KOPT-K1 (cell line): Measurements from ENCODE around the gene C1orf210.

Experiments used
- H3K27ac ChIP-seq: fragments of 200-600 bp; sonication (generic); 2 replicates; pipeline ENCODE4 v1.5.1; 2016; ENCODE audit warnings: antibody characterized with exemption, mild to moderate bottlenecking, low read depth, low read length; ENCODE audit not compliant: poor library complexity, severe bottlenecking
- H3K36me3 ChIP-seq: fragments of 200-600 bp; sonication (generic); 2 replicates; pipeline ENCODE4 v1.5.1; 2017; ENCODE audit warnings: antibody characterized with exemption, mild to moderate bottlenecking, low read length, moderate library complexity; ENCODE audit not compliant: insufficient read depth
- H3K9me3 ChIP-seq: fragments of 200-600 bp; sonication (generic); 2 replicates; pipeline ENCODE4 v1.5.1; 2017; ENCODE audit warnings: antibody characterized with exemption, low read length, mild to moderate bottlenecking; ENCODE audit not compliant: insufficient read depth, poor library complexity, severe bottlenecking

Gene C1orf210

DNA sequence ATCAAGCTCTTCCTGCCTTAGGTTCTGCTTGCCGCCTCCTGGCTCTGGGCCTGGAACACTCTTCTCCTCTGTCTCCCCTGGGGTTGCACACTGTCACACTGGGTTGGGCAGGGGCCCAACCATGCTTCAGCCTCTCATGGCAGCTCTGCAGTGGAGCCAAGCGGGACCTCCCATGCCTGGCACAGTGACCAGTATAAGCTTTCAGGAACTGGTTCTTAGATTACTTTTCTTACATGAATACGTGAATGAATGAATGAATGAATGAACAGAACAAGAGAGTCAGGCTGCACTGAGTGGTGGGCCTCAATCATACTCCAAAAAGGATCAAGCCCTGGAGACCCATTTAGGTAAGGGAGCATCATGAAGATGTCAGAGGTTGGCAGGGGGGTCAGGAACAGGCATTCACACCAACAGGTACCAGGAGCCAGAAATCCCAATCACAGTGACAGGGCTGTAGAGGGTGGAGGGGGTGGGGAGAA, 46.4 kb downstream of the C1orf210 start:
- Histone ChIP-seq H3K9me3 (peaks cover 3% of the 10 kb centered on the region), H3K36me3 (no peaks in the 10 kb centered on the region), H3K27ac (no peak overlapping the region)

DNA sequence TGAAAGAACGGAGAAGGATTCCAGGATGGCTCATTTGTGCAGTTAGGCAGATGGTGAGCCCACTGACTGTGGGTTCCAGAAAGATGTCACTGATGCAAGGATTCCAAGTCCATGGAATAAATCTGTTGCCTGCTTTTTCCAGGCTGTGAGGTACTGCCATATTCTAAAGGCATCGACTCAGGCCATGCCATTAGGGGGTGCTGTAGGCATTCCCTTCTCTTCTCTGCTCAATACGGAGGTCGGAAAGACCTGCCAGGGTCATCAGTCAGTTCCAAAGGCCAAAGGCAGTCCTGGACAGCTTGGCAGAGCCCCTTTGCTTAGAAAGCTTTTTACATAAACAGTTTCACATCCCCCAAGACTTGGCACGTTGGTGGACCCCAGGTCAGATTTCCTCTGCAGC, 47.3 kb downstream of the C1orf210 start:
- Histone ChIP-seq H3K9me3 (peaks cover 3% of the 10 kb centered on the region), H3K36me3 (no peaks in the 10 kb centered on the region), H3K27ac (no peak overlapping the region)

DNA sequence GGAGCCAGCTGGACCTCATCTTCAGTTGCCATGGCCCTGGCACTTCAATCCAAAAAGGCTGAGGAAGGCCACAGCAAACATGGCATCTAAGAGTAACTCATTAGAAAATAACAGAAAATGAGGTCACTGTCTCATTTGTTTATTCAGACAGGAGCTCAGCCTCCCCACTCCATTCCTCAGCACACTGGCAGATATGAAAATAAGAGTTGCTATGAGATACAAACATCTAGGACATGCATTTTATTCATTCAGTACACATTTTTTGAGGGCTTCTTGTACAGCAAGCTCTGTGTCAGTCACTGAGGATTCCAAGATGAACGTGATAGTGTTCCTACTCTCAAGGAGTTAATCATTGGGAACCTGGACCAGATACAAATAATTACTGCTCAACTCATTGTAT, 48.3 kb downstream of the C1orf210 start:
- H3K9me3 ChIP-seq, result peaks cover 2% of the 10 kb centered on the region
- H3K27ac ChIP-seq, result no peak overlapping the region
- H3K36me3 ChIP-seq, result no peaks in the 10 kb centered on the region

DNA sequence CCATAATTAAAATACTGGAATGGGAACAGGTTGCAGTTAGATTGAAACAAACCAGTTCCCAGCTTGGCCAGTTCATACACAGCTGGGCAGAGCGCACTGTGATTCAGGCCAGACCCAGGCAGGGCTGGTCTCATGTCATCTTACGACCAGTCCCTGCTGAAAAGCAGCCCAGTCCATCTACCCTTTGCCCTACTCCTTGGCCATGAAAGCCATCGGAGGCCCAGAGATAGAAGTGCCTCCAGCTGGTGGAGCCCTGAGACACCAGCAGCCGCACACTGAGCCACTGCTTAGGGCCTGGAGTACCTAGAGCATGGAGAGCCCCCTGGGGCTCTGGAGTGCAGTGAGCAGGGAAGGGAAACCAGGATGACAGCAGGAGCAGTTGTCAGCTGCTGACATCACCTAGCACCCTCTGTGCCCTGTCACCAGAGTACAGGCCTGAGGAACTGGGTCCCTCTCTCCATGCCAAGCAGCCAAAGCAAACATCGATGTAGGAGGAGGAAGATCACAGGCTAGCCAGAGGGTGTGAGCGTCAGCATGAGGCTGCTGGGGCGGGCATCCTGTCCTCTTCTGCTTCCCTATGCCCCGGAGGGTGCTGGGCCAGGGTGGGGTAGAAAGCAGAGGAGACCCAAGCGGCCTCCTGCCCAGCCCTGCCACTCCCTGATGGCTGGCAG, 49.8 kb downstream of the C1orf210 start:
- H3K9me3 ChIP-seq, result no peaks in the 10 kb centered on the region
- H3K27ac ChIP-seq, result no peak overlapping the region
- H3K36me3 ChIP-seq, result no peaks in the 10 kb centered on the region

DNA sequence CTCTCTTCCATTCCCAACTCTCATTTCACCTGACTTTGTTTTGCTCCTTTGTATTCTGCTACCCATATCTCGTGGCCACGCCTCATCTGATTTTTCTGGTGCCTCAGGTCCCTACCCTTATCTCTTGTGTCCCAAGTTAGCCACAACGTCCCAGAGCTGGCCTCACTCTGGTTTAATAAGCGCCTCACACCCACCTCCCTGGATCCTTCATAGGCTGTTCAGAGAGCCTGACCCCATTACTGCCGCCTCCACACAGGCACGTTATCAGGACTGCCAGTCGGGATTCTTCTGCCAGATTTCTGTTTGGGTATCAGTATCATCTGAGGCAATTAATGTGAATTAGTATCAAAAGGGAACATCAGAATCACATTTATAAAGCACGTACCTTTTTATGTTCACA, 50.3 kb downstream of the C1orf210 start:
- H3K36me3 ChIP-seq, result no peaks in the 10 kb centered on the region
- no peak overlapping the region for H3K27ac ChIP-seq
- H3K9me3 ChIP-seq, result no peaks in the 10 kb centered on the region

DNA sequence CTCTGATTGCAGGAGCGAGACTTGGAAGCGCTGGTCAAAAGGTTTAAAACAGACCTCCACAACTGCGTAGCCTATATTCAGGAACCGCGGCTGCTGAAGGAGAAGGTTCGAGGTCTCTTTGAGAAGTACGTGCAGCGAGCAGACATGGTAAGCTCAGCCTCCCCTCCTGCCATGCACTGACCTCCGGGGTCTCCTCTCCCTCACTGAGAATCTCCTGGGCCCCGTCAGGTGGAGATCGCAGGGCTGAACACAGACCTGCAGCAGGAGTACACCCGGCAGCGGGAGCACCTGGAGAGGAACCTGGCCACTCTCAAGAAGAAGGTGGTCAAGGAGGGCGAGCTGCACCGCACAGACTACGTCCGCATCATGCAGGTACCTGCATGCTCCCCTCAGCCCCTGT, 51.1 kb downstream of the C1orf210 start:
- no peak overlapping the region for H3K27ac ChIP-seq
- no peaks in the 10 kb centered on the region for H3K36me3 ChIP-seq
- no peaks in the 10 kb centered on the region for H3K9me3 ChIP-seq

DNA sequence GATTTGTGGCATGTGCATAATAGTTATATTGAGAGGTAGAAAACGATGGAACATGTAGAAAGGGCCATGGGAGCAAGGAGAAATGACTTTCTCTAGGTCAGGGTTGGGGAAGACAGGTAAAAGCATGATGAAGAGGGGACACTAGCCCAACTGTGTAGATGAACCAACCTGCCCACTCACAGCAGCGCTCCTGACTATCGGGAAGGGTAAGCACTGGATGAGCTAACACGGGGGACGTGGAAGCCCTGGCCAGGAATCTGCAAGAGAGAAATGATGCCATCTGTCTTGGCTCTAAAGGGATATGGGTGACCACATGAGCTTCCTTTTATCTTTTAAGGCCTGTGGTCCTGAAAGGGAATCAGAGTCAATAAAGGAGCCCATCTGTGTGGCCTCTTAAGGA, 51.8 kb downstream of the C1orf210 start:
- no peak overlapping the region for H3K27ac ChIP-seq

DNA sequence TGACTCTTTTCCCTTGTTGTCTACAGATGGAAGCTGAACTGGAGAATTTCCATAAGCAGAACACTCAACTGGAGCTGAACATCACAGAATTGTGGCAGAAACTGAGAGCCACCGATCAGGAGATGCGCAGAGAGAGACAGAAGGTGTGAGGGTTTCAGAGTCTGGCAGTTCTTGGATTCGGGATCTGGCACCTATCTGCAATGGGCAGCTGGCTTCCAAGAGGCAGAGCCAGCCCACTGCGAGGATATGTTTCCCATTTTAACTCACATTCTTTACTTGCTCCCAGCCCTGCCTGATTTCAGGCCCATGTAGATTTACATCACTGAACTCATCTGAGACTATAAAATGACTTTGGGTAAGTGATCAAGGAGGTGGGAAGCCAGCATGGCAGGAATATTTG, 52.9 kb downstream of the C1orf210 start:
- H3K9me3 ChIP-seq, result no peaks in the 10 kb centered on the region
- no peak overlapping the region for H3K27ac ChIP-seq
- H3K36me3 ChIP-seq, result no peaks in the 10 kb centered on the region

More for the DNA sequence above, 51.8 kb downstream of the C1orf210 start:
- H3K9me3 ChIP-seq, result no peaks in the 10 kb centered on the region
- no peaks in the 10 kb centered on the region for H3K36me3 ChIP-seq

DNA sequence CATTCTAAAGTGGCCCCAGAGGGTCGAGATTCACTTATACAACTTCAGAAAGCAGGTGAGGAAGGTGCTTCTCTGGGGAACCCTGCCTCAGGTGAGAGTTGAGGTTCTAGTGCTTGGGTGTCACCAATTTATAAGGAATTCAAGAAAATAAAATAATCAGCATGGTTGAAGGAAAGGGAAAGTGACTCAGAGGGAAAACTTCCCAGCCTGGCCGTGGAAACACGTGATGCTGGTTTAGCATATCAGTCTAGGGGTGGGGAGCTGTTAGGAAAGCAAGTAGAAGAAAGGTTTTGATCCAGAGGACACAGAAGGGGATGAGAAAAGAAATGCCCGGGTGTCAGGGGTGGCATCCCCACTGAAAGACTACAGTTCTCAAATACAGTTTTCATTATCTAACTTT, 53.3 kb downstream of the C1orf210 start:
- no peaks in the 10 kb centered on the region for H3K36me3 ChIP-seq
- no peak overlapping the region for H3K27ac ChIP-seq
- no peaks in the 10 kb centered on the region for H3K9me3 ChIP-seq
